HFF-Myc (cell line): ENCODE results near the gene STXBP5.

Experiments
- DNase-seq: peaks from one replicate; pipeline ENCODE4 v3.0.0-alpha.2; 2011; ENCODE audit warnings: low read depth; ENCODE audit errors: extremely low read depth
- H3K4me3 ChIP-seq: replicated peaks from 2 replicates; pipeline ENCODE4 v1.5.1; 2011; ENCODE audit warnings: low read depth, mild to moderate bottlenecking, control low read depth, low read length
- CTCF ChIP-seq: IDR thresholded peaks from 2 replicates; pipeline ENCODE4 v1.5.1; 2012; ENCODE audit warnings: mild to moderate bottlenecking, low read depth, low read length, control low read depth; ENCODE audit errors: missing control alignments

The STXBP5 gene

DNA sequence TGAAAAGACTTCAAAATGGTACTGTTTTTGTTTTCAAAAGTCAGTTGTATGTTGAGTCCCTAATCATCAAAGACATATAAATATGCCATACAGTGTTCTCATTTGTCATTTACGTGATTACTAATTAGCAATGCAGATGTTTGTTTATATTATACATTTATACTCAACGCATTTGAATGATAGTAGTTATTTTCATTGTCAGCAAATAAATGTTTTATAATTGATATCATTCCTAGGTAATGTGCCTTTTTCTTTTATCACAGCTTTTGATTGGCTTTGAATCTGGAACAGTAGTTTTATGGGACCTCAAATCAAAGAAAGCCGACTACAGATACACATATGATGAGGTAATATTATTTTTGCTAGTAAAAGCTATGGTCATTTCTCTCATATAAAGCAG lies 62.6 kb downstream of the STXBP5 start:
- H3K4me3 ChIP-seq: no peak overlapping the region
- no peak for TF ChIP-seq CTCF
- no peak for DNase-seq

DNA sequence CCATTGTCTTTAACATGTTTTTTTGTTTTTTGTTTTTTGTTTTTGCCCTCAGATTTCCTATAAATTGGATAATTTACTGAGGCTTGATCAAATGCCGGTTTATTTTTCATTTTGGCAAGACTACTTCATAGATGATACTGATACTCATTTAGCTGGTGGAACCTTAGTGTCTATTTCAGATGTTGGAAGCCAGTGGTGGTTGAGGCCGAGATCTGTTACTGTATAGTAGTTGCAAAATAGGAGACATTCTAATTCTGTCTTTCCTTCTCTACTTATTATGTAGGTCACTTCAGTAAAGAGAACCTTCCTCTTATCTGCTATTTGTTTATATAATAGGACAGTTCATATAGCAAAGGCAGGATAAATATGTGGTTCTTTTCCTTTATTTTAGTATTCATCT lies 63.4 kb downstream of the STXBP5 start:
- TF ChIP-seq CTCF: no peak
- no peak for DNase-seq
- no peak overlapping the region for H3K4me3 ChIP-seq

DNA sequence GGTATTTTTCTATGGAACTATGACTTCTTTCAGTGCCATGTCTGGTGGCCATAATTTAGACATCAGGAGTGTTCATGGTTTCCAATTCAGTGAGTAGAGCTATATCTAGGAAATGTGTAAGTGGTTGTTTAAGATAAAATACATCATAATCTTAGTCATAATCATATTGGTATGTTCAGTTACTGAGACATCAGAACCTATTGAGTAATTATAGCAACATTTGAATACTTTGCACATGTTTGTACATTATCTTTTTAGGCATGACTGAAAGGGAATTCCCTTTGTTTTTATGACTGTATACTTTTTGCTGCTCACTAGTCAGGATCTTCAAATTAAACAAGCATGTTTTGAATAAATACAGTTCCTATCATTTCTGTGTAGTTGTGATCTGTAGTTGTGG lies 64.0 kb downstream of the STXBP5 start:
- DNase-seq: no peak
- TF ChIP-seq CTCF: no peak
- no peak overlapping the region for H3K4me3 ChIP-seq

DNA sequence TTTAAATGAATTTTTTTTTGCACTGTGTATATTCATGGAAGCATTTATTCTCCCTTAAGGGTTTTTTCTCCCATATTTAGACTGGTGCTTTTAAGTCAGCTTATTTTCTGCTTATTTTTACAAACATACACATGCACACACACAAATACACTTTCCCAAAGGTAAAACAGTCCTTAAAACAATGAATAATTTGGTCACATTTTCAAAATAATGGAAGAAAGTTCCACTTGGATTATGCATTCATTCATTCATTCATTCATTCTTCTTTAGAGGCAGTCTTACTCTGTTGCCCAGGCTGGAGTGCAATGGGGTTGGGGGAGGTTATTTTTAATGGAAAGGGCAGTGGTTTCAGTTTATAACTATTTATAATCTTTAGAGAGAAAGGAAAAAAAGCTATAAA lies 69.8 kb downstream of the STXBP5 start:
- H3K4me3 ChIP-seq: no peak overlapping the region
- TF ChIP-seq CTCF: no peak
- no peak for DNase-seq

GRCh38 chr6:147274776-147275175 lies 70.6 kb downstream of the STXBP5 start:
- no peak for TF ChIP-seq CTCF
- H3K4me3 ChIP-seq: no peak overlapping the region
- DNase-seq: no peak

DNA sequence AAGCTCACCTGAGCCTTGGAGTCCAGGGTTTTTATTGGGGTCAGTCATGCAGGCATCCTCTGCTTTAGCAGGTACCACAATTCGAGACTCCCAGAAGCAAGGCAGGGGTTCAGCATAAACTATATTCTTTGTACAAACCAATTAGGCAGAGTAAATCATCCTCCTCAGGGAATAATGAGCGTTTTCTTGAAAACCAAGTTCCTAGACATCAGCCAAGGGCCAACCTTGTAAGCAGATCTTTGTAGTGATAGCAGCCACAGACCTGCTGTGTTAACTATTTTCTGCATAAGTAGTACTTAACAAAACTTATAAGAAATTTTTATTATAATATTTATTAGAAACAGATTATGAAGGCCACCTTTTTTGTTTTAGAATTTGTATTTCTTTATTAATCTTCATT lies 74.7 kb downstream of the STXBP5 start:
- DNase-seq: no peak
- no peak for TF ChIP-seq CTCF

DNA sequence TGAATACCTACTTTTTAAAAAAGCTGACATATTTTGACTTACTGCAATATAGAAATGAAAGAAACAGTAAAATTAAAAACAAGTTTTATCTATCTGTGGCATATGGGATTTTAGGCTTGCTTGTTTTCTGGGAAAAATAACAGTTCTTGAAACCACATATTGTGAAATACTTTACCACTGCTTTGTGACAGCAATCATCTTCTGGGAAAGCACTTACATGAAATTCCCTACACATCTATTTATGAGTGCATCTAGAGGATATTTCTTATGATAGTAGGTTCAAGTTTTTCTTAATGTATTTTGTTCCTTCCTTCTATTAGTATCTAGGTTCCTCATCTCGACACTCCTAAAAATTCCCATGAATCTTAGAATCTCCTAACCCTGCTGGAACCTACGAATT lies 75.2 kb downstream of the STXBP5 start:
- H3K4me3 ChIP-seq: no peak overlapping the region
- DNase-seq: no peak
- TF ChIP-seq CTCF: no peak

More for the DNA sequence above, 74.7 kb downstream of the STXBP5 start:
- H3K4me3 ChIP-seq: no peak overlapping the region
